IPS-18a (cell line): ENCODE results near the gene CDS2.

Experiments used
- H3K27ac ChIP-seq: one replicate; pipeline ENCODE4 v1.5.1; 2013; ENCODE audit warnings: low read length
- H3K27me3 ChIP-seq: one replicate; pipeline ENCODE4 v1.6.1; 2013; ENCODE audit warnings: mild to moderate bottlenecking, low read length; ENCODE audit not compliant: control insufficient read depth, insufficient read depth
- H3K36me3 ChIP-seq: one replicate; pipeline ENCODE4 v1.6.1; 2013; ENCODE audit warnings: low read depth, low read length; ENCODE audit not compliant: control insufficient read depth
- H3K4me1 ChIP-seq: one replicate; pipeline ENCODE4 v1.6.1; 2013; ENCODE audit warnings: low read depth, low read length; ENCODE audit not compliant: control insufficient read depth
- H3K4me3 ChIP-seq: one replicate; pipeline ENCODE4 v1.5.1; 2013; ENCODE audit warnings: low read length
- H3K9ac ChIP-seq: one replicate; pipeline ENCODE4 v1.6.1; 2013; ENCODE audit warnings: mild to moderate bottlenecking, low read length, moderate library complexity
- H3K9me3 ChIP-seq: one replicate; pipeline ENCODE4 v1.6.1; 2013; ENCODE audit warnings: low read depth, low read length; ENCODE audit not compliant: control insufficient read depth

Gene CDS2

GRCh38 chr20:5187122-5187521 is 60.3 kb downstream of the CDS2 start:
- H3K9me3 ChIP-seq = no peaks in the 10 kb centered on the region
- H3K4me1 ChIP-seq = peaks cover 5% of the 10 kb centered on the region
- no peak overlapping the region for H3K27ac ChIP-seq
- peaks cover 54% of the 10 kb centered on the region for H3K36me3 ChIP-seq
- H3K27me3 ChIP-seq = no peaks in the 10 kb centered on the region
- H3K4me3 ChIP-seq = no peak overlapping the region
- no peak overlapping the region for H3K9ac ChIP-seq

DNA sequence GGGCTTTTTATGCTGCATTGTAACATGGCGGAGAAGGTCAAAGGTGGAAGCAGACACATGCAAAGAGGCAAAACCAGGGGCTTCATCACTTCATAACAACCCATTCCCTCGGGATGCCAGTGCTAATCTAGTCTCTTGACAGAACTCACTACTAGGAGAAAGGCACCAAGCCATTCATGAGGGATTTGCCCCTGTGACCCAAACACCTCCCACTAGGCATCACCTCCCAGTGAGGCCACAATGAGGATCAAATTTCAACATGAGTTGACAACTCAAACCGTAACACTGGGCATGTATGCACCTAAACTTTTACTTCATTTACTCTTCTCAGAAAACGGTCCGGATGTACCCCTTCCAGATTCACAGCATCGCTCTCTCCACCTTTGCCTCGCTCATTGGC is 61.9 kb downstream of the CDS2 start:
- Histone ChIP-seq H3K9me3 (no peaks in the 10 kb centered on the region), H3K27me3 (no peaks in the 10 kb centered on the region), H3K4me1 (peaks cover 5% of the 10 kb centered on the region), H3K36me3 (peaks cover 45% of the 10 kb centered on the region), H3K27ac (no peak overlapping the region), H3K9ac (no peak overlapping the region), H3K4me3 (no peak overlapping the region)

GRCh38 chr20:5189917-5190316 is 63.1 kb downstream of the CDS2 start:
- H3K36me3 ChIP-seq = peaks cover 42% of the 10 kb centered on the region
- H3K27me3 ChIP-seq = no peaks in the 10 kb centered on the region
- H3K9ac ChIP-seq = no peak overlapping the region

DNA sequence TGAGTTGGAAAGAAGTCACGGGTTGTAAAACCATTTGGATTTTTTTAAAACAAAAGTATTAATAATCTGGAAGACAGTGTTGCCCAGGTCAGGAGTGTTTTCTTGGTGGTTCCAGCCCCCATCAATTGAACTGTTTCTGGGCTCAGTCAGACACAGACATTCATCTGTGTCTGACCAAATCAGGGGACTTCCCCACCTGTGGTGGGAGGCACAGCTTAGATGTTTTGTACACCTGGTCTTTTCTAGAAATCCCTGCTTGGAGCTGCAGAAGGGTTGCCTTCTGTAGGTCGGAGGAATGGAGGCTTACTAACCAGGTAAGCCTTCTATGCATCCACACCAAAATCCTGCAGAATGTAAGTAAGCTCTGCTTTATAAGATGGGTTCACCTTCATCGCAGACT is 63.6 kb downstream of the CDS2 start:
- no peak overlapping the region for H3K4me3 ChIP-seq
- no peaks in the 10 kb centered on the region for H3K9me3 ChIP-seq
- no peak overlapping the region for H3K27ac ChIP-seq
- H3K9ac ChIP-seq = no peak overlapping the region
- peaks cover 5% of the 10 kb centered on the region for H3K4me1 ChIP-seq
- no peaks in the 10 kb centered on the region for H3K27me3 ChIP-seq
- peaks cover 42% of the 10 kb centered on the region for H3K36me3 ChIP-seq

More at GRCh38 chr20:5189917-5190316, 63.1 kb downstream of the CDS2 start:
- H3K4me3 ChIP-seq = no peak overlapping the region
- peaks cover 5% of the 10 kb centered on the region for H3K4me1 ChIP-seq
- H3K9me3 ChIP-seq = no peaks in the 10 kb centered on the region
- no peak overlapping the region for H3K27ac ChIP-seq

DNA sequence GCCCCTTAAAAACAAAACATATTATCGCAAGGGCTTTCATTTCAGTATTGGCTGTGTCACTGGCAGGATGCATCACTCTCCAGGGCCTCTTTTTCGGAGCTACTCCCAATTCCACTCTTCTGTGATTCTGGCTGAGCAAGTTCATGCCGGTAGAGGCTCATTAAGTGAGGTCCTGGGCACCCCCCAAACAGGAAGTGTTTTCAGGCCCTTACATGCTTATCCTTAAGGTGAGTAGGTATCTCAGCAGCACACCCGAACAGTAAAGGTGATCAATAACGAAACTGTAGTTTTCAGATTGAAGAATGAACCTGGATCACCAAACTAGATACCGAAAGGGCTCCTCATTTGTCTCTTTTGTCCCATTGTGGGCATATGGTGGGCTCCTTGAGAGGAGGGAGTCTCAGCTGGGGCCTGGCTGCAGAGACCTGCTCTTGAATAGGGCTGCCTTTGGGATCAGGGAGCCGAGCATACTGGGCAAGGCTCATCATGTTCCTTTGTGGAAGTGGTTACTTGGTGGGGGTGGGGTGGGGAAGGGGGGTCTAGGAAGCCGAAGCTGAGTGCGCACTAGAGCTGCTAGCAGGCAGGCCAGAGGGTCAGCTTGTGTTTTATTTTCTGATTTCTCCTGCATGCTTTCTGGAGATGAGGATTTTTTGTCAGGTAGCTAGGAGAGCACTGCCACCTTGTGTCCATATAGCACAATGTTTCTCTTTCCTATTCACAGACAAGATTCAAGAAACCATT is 65.2 kb downstream of the CDS2 start:
- Histone ChIP-seq H3K9ac (no peak overlapping the region), H3K9me3 (no peaks in the 10 kb centered on the region), H3K27ac (no peak overlapping the region), H3K4me3 (no peak overlapping the region), H3K36me3 (peaks cover 38% of the 10 kb centered on the region), H3K27me3 (no peaks in the 10 kb centered on the region), H3K4me1 (peaks cover 14% of the 10 kb centered on the region)

GRCh38 chr20:5192570-5193431 is 66.0 kb downstream of the CDS2 start:
- Histone ChIP-seq H3K4me1 (peaks cover 14% of the 10 kb centered on the region), H3K27ac (no peak overlapping the region), H3K4me3 (no peak overlapping the region), H3K9me3 (no peaks in the 10 kb centered on the region), H3K36me3 (peaks cover 34% of the 10 kb centered on the region), H3K27me3 (no peaks in the 10 kb centered on the region), H3K9ac (no peak overlapping the region)

GRCh38 chr20:5195655-5196054 is 68.8 kb downstream of the CDS2 start:
- Histone ChIP-seq H3K4me3 (no peak overlapping the region), H3K9ac (no peak overlapping the region), H3K27me3 (no peaks in the 10 kb centered on the region), H3K9me3 (no peaks in the 10 kb centered on the region), H3K27ac (no peak overlapping the region), H3K4me1 (peaks cover 14% of the 10 kb centered on the region), H3K36me3 (peaks cover 9% of the 10 kb centered on the region)

DNA sequence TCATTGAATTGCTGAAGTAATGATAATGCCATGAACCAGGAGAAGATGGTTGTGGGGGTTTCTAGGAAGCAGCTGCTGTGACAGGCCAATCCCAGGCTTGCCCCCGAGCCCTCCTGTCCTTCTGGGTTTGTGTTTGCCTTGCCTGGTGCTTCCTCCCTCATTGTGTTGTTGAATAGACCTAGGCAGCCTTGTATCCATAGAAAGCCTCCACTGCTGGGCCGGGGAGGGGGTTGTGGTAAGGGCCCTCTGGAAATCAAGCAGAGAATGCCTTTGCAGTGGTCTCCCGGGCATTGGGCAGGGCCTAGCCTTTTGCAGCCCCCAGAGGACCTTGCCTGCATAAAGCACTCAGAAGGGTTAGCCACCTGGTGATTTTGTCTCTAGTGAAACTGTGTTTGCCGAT is 69.3 kb downstream of the CDS2 start:
- Histone ChIP-seq H3K4me1 (peaks cover 14% of the 10 kb centered on the region), H3K9me3 (no peaks in the 10 kb centered on the region), H3K9ac (no peak overlapping the region), H3K4me3 (no peak overlapping the region), H3K27ac (no peak overlapping the region), H3K27me3 (no peaks in the 10 kb centered on the region), H3K36me3 (peaks cover 4% of the 10 kb centered on the region)

GRCh38 chr20:5197270-5197827 is 70.5 kb downstream of the CDS2 start:
- Histone ChIP-seq H3K36me3 (no peaks in the 10 kb centered on the region), H3K27me3 (no peaks in the 10 kb centered on the region), H3K4me3 (no peak overlapping the region), H3K4me1 (peaks cover 9% of the 10 kb centered on the region), H3K27ac (no peak overlapping the region), H3K9me3 (no peaks in the 10 kb centered on the region), H3K9ac (no peak overlapping the region)

- no peak overlapping the region for H3K9ac ChIP-seq
- H3K27ac ChIP-seq = no peak overlapping the region
- H3K9me3 ChIP-seq = no peaks in the 10 kb centered on the region
- H3K27me3 ChIP-seq = no peaks in the 10 kb centered on the region
- peaks cover 9% of the 10 kb centered on the region for H3K4me1 ChIP-seq
- no peak overlapping the region for H3K4me3 ChIP-seq
- no peaks in the 10 kb centered on the region for H3K36me3 ChIP-seq
Observed at GRCh38 chr20:5197847-5198650, 71.2 kb downstream of the CDS2 start.

DNA sequence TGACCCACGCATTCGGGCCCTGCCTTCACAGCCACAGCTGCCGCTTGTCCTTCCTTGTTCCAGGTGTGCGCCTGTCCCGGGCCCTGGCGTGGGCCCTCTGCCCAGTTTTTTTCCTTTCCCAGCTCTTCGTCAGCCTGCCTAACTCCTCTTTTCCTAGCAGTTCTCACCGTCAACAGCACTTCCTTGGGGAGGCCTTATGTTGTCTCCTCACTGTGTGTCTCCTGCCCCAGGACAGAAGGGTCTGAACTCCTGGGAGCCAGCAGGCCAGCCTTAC is 71.8 kb downstream of the CDS2 start:
- Histone ChIP-seq H3K27me3 (no peaks in the 10 kb centered on the region), H3K27ac (no peak overlapping the region), H3K36me3 (no peaks in the 10 kb centered on the region), H3K9me3 (no peaks in the 10 kb centered on the region), H3K4me1 (peaks cover 9% of the 10 kb centered on the region), H3K9ac (no peak overlapping the region), H3K4me3 (no peak overlapping the region)
